HL-60 (cell line): ENCODE data around the gene SALL1.

Experiments used
- DNase-seq, 2 experiments: peaks; one replicate each; pipeline ENCODE4 v3.0.0-alpha.2; 2010 to 2020; ENCODE audit warnings: low read depth in 1 of 2, low spot score in 1 of 2
- H3K27ac ChIP-seq: fragments of 250-450 bp; sonication (Bioruptor Pico); replicated peaks from 2 replicates; pipeline ENCODE4 v1.5.1; 2020; ENCODE audit warnings: mild to moderate bottlenecking, moderate library complexity
- H3K27me3 ChIP-seq: fragments of 250-450 bp; sonication (Bioruptor Pico); 2 replicates; pipeline ENCODE4 v1.5.1; 2021; ENCODE audit warnings: mild to moderate bottlenecking, moderate library complexity; ENCODE audit not compliant: insufficient read depth, poor library complexity, severe bottlenecking
- H3K4me3 ChIP-seq: replicated peaks from 2 replicates; pipeline ENCODE4 v1.5.1; 2011; ENCODE audit warnings: mild to moderate bottlenecking, control low read depth, low read length; ENCODE audit not compliant: insufficient read depth
- CTCF ChIP-seq: IDR thresholded peaks from one replicate; pipeline ENCODE4 v1.5.1; 2011; ENCODE audit warnings: low read length, control low read depth, inconsistent platforms; ENCODE audit not compliant: insufficient read depth
- GABPA ChIP-seq: IDR thresholded peaks from 2 replicates; pipeline ENCODE4 v1.6.1; 2012; ENCODE audit warnings: low read depth
- POLR2AphosphoS5 ChIP-seq: IDR thresholded peaks from 2 replicates; pipeline ENCODE4 v1.6.1; 2012; ENCODE audit warnings: low read depth
- SPI1 ChIP-seq: IDR thresholded peaks from 2 replicates; pipeline ENCODE4 v1.6.1; 2012; ENCODE audit warnings: low read depth, mild to moderate bottlenecking, borderline replicate concordance
- TF ChIP-seq, protein P1 (sequence below): IDR thresholded peaks from 2 replicates; pipeline ENCODE4 v1.6.1; 2012; ENCODE audit warnings: low read depth; ENCODE audit not compliant: insufficient replicate concordance

SALL1 gene

GRCh38 chr16:51138178-51138577 is 12.9 kb downstream of the SALL1 start:
- DNase-seq = no peak
- no peak overlapping the region for H3K4me3 ChIP-seq
- TF ChIP-seq POLR2AphosphoS5 (no peak), CTCF (no peak), GABPA (no peak), SPI1 (no peak)
- TF ChIP-seq, protein P1, sequence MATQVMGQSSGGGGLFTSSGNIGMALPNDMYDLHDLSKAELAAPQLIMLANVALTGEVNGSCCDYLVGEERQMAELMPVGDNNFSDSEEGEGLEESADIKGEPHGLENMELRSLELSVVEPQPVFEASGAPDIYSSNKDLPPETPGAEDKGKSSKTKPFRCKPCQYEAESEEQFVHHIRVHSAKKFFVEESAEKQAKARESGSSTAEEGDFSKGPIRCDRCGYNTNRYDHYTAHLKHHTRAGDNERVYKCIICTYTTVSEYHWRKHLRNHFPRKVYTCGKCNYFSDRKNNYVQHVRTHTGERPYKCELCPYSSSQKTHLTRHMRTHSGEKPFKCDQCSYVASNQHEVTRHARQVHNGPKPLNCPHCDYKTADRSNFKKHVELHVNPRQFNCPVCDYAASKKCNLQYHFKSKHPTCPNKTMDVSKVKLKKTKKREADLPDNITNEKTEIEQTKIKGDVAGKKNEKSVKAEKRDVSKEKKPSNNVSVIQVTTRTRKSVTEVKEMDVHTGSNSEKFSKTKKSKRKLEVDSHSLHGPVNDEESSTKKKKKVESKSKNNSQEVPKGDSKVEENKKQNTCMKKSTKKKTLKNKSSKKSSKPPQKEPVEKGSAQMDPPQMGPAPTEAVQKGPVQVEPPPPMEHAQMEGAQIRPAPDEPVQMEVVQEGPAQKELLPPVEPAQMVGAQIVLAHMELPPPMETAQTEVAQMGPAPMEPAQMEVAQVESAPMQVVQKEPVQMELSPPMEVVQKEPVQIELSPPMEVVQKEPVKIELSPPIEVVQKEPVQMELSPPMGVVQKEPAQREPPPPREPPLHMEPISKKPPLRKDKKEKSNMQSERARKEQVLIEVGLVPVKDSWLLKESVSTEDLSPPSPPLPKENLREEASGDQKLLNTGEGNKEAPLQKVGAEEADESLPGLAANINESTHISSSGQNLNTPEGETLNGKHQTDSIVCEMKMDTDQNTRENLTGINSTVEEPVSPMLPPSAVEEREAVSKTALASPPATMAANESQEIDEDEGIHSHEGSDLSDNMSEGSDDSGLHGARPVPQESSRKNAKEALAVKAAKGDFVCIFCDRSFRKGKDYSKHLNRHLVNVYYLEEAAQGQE = no peak
- H3K27ac ChIP-seq = no peak overlapping the region
- H3K27me3 ChIP-seq = peaks cover 18% of the 10 kb centered on the region

DNA sequence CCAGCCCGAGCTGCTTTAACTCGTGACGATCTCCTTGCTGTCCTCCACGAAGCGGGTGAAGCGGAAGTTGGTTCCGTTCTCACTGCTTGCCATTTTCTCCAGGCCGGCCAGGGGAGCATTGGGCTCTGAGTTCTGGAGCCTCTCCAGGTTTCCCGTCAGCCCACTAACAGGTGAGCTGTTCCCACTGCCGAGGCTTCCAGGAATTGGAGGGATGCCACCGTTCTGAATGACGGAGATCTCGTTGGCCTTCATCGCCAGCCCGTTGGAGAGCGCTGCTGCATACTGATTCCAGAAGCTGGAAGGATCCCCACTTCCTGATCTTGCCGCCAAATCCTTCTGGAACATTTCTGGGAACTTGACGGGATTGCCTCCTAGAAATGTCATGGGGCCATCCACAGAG is 14.0 kb downstream of the SALL1 start:
- no peak overlapping the region for H3K4me3 ChIP-seq
- TF ChIP-seq SPI1 (no peak), POLR2AphosphoS5 (no peak), CTCF (no peak), GABPA (no peak)
- TF ChIP-seq, protein P1 = no peak
- peaks cover 16% of the 10 kb centered on the region for H3K27me3 ChIP-seq

GRCh38 chr16:51134876-51135275 is 16.2 kb downstream of the SALL1 start:
- no peak for DNase-seq
- H3K27ac ChIP-seq = no peak overlapping the region
- H3K4me3 ChIP-seq = no peak overlapping the region
- H3K27me3 ChIP-seq = peaks cover 16% of the 10 kb centered on the region
- TF ChIP-seq CTCF (no peak), POLR2AphosphoS5 (no peak), SPI1 (no peak), GABPA (no peak)
- TF ChIP-seq, protein P1 = no peak

More for the DNA sequence above, 14.0 kb downstream of the SALL1 start:
- no peak overlapping the region for H3K27ac ChIP-seq
- DNase-seq = no peak
